ENCODE measurements around the gene MYL7.
"Not testable (repeated sequence)": the region's sequence is repeated elsewhere in the genome, so short reads cannot be mapped to it uniquely, and the experiment has no call there.

- TF ChIP-seq CTCF (IDR thresholded peaks at IDR 0.05); GATA2 (CRISPR knock-in tag; IDR thresholded peaks at IDR 0.05); POLR2AphosphoS5 (IDR thresholded peaks at IDR 0.05; ENCODE audit: low read depth, low read length); JUND (IDR thresholded peaks at IDR 0.05): not testable (repeated sequence)
Observed at GRCh38 chr7:44126574-44126973, 14.6 kb downstream of the MYL7 start.
